Rectal smooth muscle tissue (tissue), 1 donor: Measurements from ENCODE around the gene DLEC1.
A peak's percentile ranks its signal among the peaks of the same experiment; 100 is the strongest.
"Not testable (repeated sequence)": the region's sequence is repeated elsewhere in the genome, so short reads cannot be mapped to it uniquely, and the experiment has no call there.

Experiments used
- H3K27ac ChIP-seq: one replicate; pipeline ENCODE4 v1.7.0; 2013; ENCODE audit warnings: low read depth, low read length, inconsistent platforms
- H3K27me3 ChIP-seq: one replicate; pipeline ENCODE4 v1.7.0; 2013; ENCODE audit warnings: low read length; ENCODE audit not compliant: control insufficient read depth, insufficient read depth
- H3K36me3 ChIP-seq: one replicate; pipeline ENCODE4 v1.7.0; 2013; ENCODE audit warnings: low read length; ENCODE audit not compliant: control insufficient read depth, insufficient read depth
- H3K4me1 ChIP-seq: one replicate; pipeline ENCODE4 v1.7.0; 2013; ENCODE audit warnings: low read length; ENCODE audit not compliant: control insufficient read depth, insufficient read depth
- H3K4me3 ChIP-seq: one replicate; pipeline ENCODE4 v1.7.0; 2013; ENCODE audit warnings: low read length
- H3K9ac ChIP-seq: one replicate; pipeline ENCODE4 v1.7.0; 2013; ENCODE audit warnings: low read length

Gene DLEC1

GRCh38 chr3:38133557-38134405 is 94.8 kb downstream of the DLEC1 start:
- Histone ChIP-seq H3K4me1 (peaks cover 6% of the 10 kb centered on the region), H3K27ac (no peak overlapping the region)

DNA sequence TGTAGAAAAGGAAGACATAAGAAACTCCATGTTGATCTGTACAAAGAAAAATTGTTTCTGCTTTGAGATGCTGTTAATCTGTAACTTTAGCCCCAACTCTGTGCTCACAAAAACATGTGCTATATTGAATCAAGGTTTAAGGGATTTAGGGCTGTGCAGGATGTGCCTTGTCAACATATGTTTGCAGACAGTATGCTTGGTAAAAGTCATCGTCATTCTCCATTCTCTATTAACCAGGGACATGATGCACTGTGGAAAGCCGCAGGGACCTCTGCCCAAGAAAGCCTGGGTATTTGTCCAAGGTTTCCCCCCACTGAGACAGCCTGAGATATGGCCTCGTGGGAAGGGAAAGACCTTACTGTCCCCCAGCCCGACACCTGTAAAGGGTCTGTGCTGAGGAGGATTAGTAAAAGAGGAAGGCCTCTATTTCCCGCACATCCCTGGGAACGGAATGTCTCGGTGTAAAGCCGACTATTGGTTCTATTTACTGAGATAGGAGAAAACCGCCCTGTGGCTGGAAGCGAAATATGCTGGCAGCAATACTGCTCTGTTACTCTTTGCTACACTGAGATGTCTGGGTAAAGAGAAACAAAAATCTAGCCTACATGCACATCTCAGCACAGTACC is 95.6 kb downstream of the DLEC1 start:
- H3K4me3 ChIP-seq, H3K27ac ChIP-seq, H3K9ac ChIP-seq, H3K27me3 ChIP-seq: not testable (repeated sequence)
- H3K36me3 ChIP-seq, result peaks cover 29% of the 10 kb centered on the region
- peaks cover 13% of the 10 kb centered on the region for H3K4me1 ChIP-seq

More at GRCh38 chr3:38133557-38134405, 94.8 kb downstream of the DLEC1 start:
- no peaks in the 10 kb centered on the region for H3K27me3 ChIP-seq
- peaks cover 37% of the 10 kb centered on the region for H3K36me3 ChIP-seq
- H3K4me3 ChIP-seq, result peak overlapping the region; percentile 1
- H3K9ac ChIP-seq, result no peak overlapping the region

DNA sequence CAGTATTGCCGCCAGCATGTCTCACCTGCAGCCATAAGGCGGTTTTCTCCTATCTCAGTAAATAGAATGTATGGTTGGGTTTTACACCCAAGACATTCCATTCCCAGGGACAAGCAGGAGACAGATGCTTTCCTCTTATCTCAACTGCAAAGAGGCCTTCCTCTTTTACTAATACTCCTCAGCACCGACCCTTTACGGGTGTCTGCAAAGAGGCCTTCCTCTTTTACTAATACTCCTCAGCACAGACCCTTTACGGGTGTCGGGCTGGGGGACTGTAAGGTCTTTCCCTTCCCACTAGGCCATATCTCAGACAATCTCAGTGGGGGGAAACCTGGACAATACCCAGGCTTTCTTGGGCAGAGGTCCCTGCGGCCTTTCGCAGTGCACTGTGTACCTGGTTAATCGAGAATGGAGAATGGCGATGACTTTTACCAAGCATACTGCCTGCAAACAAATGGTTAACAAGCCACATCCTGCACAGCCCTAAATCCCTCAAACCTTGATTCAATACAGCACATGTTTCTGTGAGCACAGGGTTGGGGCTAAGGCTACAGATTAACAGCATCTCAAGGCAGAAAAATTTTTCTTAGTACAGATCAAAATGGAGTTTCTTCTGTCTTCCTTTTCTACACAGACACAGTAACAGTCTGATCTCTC is 96.7 kb downstream of the DLEC1 start:
- Histone ChIP-seq H3K4me3 (peak overlapping the region; percentile 86), H3K9ac (peak overlapping the region; percentile 4), H3K36me3 (peaks cover 22% of the 10 kb centered on the region), H3K4me1 (peaks cover 16% of the 10 kb centered on the region)
- H3K27ac ChIP-seq, H3K27me3 ChIP-seq: not testable (repeated sequence)

GRCh38 chr3:38136393-38136776 is 97.4 kb downstream of the DLEC1 start:
- Histone ChIP-seq H3K4me1 (peaks cover 16% of the 10 kb centered on the region), H3K27me3 (no peaks in the 10 kb centered on the region), H3K36me3 (peaks cover 21% of the 10 kb centered on the region)

DNA sequence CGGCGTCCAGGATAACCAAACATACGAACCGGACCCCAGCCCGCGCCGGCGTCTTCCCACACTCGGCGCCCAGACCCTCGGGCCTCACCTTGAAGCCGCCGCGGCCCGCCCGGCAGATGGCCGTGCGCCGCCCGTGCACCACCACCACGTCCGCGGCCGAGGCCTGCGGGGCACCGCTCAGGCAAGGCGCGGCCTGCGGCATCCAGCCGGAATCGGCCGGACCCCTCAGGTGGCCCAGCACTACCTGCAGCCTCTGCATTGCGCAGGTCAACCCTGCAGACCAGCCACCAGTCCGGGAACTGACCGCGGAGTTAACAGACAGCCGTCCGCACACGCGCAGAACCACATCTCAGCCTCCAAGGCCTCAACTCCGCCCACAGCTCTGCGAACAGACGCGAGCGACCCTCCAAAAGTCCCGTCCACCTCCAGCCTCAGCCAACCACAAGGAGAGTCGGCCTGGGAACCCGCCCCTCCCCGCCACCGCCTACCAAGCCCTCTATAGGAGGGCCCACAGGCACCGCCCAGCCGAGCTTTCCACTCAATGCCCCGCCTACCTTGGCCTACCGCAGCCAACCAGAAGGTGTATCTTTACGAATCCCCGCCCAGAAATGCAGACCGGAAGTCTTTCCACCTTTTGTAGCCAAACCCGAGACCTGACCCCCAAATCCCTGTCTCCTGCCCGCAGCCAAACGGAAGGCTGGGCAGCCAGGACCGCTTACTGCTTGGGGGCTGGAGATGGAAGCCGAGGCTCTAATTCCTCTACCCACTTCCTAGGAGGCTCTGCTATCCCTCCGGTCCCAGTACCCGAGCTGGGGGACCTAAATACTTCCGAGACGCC is 98.0 kb downstream of the DLEC1 start, which contains the start of gene ACAA1:
Gene ACAA1 (minus strand): TSS at position 351 of the 838 bp plus-strand sequence. CDS start 92 bp downstream, at position 259.
- peak within 1 kb of the TSS; percentile 93 for H3K4me3 ChIP-seq
- no peaks in the 10 kb centered on the region for H3K27me3 ChIP-seq
- peaks cover 16% of the 10 kb centered on the region for H3K4me1 ChIP-seq
- H3K9ac ChIP-seq, result peak within 1 kb of the TSS; percentile 80
- H3K27ac ChIP-seq, result peak within 1 kb of the TSS; percentile 92
- peaks cover 22% of the 10 kb centered on the region for H3K36me3 ChIP-seq

More at GRCh38 chr3:38136393-38136776, 97.4 kb downstream of the DLEC1 start:
- H3K9ac ChIP-seq, result peak overlapping the region; percentile 4
- peak overlapping the region; percentile 86 for H3K4me3 ChIP-seq
- peak overlapping the region; percentile 79 for H3K27ac ChIP-seq

- Histone ChIP-seq H3K9ac (peak overlapping the region; percentile 80), H3K4me3 (peak overlapping the region; percentile 93), H3K36me3 (peaks cover 19% of the 10 kb centered on the region), H3K27me3 (no peaks in the 10 kb centered on the region), H3K4me1 (peaks cover 16% of the 10 kb centered on the region), H3K27ac (peak overlapping the region; percentile 92)
Observed at GRCh38 chr3:38137615-38138348, 98.8 kb downstream of the DLEC1 start.

DNA sequence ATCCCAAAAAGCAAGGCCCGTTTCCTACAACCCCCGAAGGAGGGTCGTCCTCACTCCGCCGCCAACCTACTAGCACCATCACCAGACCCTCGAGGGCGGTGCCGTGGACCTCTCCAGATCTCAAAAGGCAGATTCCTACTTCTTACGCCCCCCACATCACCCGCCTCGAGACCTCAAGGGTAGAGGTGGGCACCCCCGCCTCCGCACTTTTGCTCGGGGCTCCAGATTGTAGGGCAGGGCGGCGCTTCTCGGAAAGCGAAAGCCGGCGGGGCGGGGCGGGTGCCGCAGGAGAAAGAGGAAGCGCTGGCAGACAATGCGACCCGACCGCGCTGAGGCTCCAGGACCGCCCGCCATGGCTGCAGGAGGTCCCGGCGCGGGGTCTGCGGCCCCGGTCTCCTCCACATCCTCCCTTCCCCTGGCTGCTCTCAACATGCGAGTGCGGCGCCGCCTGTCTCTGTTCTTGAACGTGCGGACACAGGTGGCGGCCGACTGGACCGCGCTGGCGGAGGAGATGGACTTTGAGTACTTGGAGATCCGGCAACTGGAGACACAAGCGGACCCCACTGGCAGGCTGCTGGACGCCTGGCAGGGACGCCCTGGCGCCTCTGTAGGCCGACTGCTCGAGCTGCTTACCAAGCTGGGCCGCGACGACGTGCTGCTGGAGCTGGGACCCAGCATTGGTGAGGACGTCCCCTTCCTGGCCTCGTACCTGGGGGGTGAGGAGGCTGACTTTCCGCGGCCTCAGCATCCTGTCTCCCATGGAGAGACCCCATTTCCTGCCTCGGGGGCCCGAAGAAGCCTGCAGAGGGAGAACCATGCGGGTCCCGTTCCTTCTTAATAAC is 99.6 kb downstream of the DLEC1 start, which contains the start of gene MYD88:
Gene MYD88 (plus strand): TSS at position 313 of the 842 bp plus-strand sequence. CDS start 40 bp downstream, at position 353.
- H3K4me1 ChIP-seq, result peaks cover 16% of the 10 kb centered on the region
- H3K9ac ChIP-seq, result peak within 1 kb of the TSS; percentile 87
- peak within 1 kb of the TSS; percentile 92 for H3K27ac ChIP-seq
- no peaks in the 10 kb centered on the region for H3K27me3 ChIP-seq
- H3K4me3 ChIP-seq, result peak within 1 kb of the TSS; percentile 93
- H3K36me3 ChIP-seq, result peaks cover 16% of the 10 kb centered on the region

DNA sequence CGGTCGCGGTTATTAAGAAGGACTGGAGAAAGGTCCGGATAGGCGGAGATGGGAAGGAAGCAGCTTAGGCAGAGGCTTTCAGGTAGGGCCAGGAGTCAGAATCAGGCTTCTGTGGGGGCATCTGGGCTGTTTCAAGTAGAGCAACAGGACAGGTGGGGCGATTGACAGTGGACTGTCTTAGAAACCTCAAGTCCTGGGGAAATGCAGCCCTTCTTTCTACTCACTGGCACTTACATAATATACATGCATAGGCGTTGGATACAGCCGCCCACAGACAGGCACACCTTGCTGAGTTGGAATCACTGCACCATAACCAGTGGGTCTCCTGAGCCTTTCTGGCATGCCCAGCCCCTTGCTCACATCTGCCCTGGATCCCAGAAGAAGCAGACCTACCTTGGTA is 100.2 kb downstream of the DLEC1 start:
- Histone ChIP-seq H3K9ac (peak overlapping the region; percentile 87), H3K27me3 (no peaks in the 10 kb centered on the region), H3K4me3 (peak overlapping the region; percentile 93), H3K4me1 (peaks cover 16% of the 10 kb centered on the region), H3K27ac (peak overlapping the region; percentile 92), H3K36me3 (peaks cover 10% of the 10 kb centered on the region)

GRCh38 chr3:38139652-38140051 is 100.6 kb downstream of the DLEC1 start:
- Histone ChIP-seq H3K4me1 (peaks cover 16% of the 10 kb centered on the region), H3K9ac (peak overlapping the region; percentile 87), H3K27ac (no peak overlapping the region), H3K4me3 (peak overlapping the region; percentile 93), H3K36me3 (peaks cover 8% of the 10 kb centered on the region), H3K27me3 (no peaks in the 10 kb centered on the region)

- H3K36me3 ChIP-seq, result peaks cover 8% of the 10 kb centered on the region
- H3K9ac ChIP-seq, result no peak overlapping the region
- no peak overlapping the region for H3K27ac ChIP-seq
- peaks cover 16% of the 10 kb centered on the region for H3K4me1 ChIP-seq
- H3K27me3 ChIP-seq, result no peaks in the 10 kb centered on the region
- peak overlapping the region; percentile 93 for H3K4me3 ChIP-seq
Observed at GRCh38 chr3:38140326-38141172, 101.5 kb downstream of the DLEC1 start.
